ENCODE measurements around the gene CACNA2D1.
"Not testable (repeated sequence)": the region's sequence is repeated elsewhere in the genome, so short reads cannot be mapped to it uniquely, and the experiment has no call there.

CACNA2D1 gene

DNA sequence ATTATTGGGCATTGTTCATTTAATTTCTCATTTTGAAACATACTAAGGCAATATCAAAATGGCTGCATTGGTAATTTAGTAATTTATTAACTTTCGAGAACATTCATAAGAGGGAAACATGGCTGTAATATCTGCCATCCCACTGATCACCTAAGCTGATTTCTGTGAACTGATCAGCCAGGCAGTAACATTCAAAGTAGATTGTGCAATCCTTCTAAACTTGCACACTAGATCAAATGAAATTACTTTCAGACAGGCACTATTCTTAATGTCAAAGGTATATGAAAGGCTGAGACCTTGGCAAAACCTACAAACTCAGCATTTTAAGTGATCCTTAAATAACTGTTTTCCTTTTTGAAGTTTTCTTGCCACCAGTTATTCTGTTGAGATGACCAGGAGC is 290.7 kb downstream of the CACNA2D1 start:
- no peak overlapping the region for H3K4me3 ChIP-seq (ENCODE audit: low read length)
- no peak for DNase-seq (ENCODE audit: low read depth)
- TF ChIP-seq, protein P1, sequence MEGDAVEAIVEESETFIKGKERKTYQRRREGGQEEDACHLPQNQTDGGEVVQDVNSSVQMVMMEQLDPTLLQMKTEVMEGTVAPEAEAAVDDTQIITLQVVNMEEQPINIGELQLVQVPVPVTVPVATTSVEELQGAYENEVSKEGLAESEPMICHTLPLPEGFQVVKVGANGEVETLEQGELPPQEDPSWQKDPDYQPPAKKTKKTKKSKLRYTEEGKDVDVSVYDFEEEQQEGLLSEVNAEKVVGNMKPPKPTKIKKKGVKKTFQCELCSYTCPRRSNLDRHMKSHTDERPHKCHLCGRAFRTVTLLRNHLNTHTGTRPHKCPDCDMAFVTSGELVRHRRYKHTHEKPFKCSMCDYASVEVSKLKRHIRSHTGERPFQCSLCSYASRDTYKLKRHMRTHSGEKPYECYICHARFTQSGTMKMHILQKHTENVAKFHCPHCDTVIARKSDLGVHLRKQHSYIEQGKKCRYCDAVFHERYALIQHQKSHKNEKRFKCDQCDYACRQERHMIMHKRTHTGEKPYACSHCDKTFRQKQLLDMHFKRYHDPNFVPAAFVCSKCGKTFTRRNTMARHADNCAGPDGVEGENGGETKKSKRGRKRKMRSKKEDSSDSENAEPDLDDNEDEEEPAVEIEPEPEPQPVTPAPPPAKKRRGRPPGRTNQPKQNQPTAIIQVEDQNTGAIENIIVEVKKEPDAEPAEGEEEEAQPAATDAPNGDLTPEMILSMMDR (conservative IDR thresholded peaks at IDR 0.05; ENCODE audit: low read depth, low read length) = no peak

DNA sequence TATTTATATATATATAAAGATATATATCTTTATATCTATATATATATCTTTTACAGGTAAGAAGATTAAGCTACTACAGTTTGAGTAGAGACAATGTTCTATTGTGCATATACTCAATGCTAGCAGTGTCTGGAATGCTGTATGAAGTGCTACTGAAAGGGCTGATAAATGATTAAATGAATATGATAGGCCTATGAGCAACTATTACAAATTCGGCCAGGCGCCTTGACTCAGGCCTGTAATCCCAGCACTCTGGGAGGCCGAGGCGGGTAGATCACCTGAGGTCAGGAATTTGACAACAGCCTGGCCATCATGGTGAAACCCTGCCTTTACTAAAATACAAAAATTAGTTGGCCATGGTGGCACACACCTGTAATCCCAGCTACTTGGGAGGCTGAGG is 297.1 kb downstream of the CACNA2D1 start:
- TF ChIP-seq, protein P1 (conservative IDR thresholded peaks at IDR 0.05; ENCODE audit: low read depth, low read length) = no peak
- DNase-seq (ENCODE audit: low read depth) = no peak
- no peak overlapping the region for H3K4me3 ChIP-seq (ENCODE audit: low read length)

DNA sequence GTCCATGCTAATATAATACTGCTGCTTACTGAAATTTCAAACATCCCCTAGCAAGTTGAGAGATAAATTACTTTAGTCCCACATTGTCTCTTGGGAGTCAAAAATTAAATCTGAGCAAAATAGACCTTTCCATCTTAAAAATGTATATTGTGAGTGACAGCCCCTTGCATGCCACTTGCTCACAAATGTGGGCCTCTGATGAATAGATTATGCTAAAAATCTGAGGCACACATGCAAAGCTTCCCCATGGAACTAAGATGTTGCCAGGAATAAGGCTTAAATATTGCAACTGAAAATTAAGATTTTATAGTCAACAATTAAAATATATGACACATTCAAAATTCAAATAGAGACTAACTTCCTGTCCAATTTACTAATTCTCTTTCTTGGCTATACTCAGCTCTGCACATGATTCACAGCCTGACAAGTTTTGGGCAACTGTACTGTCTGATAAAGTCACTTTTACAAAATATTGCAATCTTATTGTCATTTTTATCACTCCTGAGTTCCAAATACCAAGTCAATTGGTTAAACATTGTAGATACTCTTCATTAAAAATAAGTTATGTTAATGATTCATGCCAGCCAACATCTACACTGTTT is 301.2 kb downstream of the CACNA2D1 start:
- no peak overlapping the region for H3K4me3 ChIP-seq (ENCODE audit: low read length)
- TF ChIP-seq, protein P1 (conservative IDR thresholded peaks at IDR 0.05; ENCODE audit: low read depth, low read length) = no peak
- no peak for DNase-seq (ENCODE audit: low read depth)

DNA sequence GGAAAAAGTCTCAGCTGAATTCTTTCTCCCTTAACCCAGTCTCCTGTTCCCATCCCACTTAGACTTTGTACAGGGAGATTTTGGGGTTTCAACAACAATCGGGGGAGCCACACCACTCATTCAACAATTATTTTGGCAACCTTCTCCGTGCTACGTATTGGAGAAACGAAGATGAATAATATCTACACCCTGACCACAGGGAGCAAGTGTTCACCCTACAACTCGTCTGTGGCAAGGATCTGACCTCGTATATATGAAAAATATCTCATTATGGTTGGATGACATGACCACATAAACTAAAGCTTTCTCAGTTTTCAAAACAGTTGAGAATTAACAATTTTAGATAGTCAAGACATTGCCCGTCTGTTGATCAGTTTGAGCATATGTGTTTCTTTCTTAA is 302.1 kb downstream of the CACNA2D1 start:
- no peak for DNase-seq (ENCODE audit: low read depth)
- TF ChIP-seq, protein P1 (conservative IDR thresholded peaks at IDR 0.05; ENCODE audit: low read depth, low read length) = no peak
- no peak overlapping the region for H3K4me3 ChIP-seq (ENCODE audit: low read length)

DNA sequence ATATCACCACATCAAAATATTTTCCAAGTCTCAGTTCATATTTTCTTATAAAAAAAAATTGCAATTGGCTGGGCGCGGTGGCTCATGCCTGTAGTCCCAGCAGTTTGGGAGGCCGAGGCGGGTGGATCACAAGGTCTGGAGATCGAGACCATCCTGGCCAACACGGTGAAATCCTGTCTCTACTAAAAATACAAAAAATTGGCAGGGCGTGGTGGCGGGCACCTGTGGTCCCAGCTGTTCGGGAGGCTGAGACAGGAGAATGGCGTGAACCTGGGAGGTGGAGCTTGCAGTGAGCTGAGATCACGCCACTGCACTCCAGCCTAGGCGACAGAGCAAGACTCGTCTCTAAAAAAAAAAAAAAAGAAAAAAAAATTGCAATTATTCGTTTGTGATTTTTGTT is 303.0 kb downstream of the CACNA2D1 start:
- not testable (repeated sequence) for DNase-seq (ENCODE audit: low read depth); H3K4me3 ChIP-seq (ENCODE audit: low read length)

DNA sequence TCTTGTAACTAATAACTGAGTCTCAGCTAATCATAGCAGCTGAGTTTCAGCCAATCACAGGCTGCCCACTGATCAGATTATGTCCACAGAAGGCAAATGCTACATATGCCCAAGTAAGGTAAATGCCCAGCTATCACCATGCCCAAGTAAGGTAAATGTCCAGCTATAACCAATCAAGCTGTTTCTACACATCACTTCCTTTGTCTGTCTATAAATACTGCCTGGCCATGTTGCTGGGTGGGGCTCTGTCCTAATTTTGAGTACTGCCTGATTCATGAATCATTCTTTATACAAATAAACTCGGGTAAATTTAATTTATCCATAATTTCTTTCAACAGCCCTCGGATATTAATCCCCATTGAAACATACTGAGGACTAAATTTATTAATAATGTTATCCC is 312.4 kb downstream of the CACNA2D1 start:
- no peak overlapping the region for H3K4me3 ChIP-seq (ENCODE audit: low read length)
- TF ChIP-seq, protein P1 (conservative IDR thresholded peaks at IDR 0.05; ENCODE audit: low read depth, low read length) = no peak
- no peak for DNase-seq (ENCODE audit: low read depth)

DNA sequence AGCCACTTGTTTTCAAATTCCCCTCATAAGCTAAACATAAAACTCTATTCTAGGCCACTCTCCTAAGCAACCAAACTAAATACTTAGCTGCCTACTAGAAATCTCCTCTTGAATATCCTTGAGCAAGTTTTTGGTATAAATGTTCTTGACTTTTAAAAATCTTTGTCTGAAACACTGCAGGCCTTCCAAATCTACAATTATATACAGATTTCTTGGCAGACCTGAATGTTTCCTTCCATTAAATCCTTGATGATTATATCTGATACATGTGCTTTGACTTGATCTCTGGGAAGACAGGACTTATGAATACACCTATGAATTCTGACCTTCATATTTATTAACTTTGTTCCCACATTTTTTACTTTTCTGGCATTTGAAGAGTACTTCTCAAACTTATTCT is 314.5 kb downstream of the CACNA2D1 start:
- DNase-seq (ENCODE audit: low read depth) = no peak
- TF ChIP-seq, protein P1 (conservative IDR thresholded peaks at IDR 0.05; ENCODE audit: low read depth, low read length) = no peak
- no peak overlapping the region for H3K4me3 ChIP-seq (ENCODE audit: low read length)

DNA sequence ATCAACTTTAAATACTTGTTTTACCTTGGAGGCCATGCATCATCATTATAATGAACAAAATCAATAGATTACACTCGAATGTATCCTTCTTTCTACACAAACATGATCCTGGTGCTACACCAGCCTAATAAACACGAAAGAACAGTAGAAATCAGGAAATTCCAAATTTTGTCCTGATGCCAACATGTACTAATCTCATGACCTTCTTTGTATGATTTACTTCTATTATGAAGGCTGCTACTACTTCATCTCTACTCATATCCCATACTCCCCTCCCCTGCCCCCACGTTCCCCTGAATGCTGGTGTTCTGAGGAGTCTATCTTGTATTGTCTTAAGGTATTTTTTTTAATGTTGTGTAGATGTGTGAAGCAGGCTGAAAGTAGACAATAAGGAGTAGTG is 315.0 kb downstream of the CACNA2D1 start:
- TF ChIP-seq, protein P1 (conservative IDR thresholded peaks at IDR 0.05; ENCODE audit: low read depth, low read length) = no peak
- H3K4me3 ChIP-seq (ENCODE audit: low read length) = no peak overlapping the region
- DNase-seq (ENCODE audit: low read depth) = no peak
